HL-60 (cell line): ENCODE measurements around the gene DIS3L2.

ENCODE experiments used
- DNase-seq, 2 experiments: peaks; one replicate each; pipeline ENCODE4 v3.0.0-alpha.2; 2010 to 2020; ENCODE audit warnings: low read depth in 1 of 2, low spot score in 1 of 2
- H3K27ac ChIP-seq: fragments of 250-450 bp; sonication (Bioruptor Pico); replicated peaks from 2 replicates; pipeline ENCODE4 v1.5.1; 2020; ENCODE audit warnings: mild to moderate bottlenecking, moderate library complexity
- H3K27me3 ChIP-seq: fragments of 250-450 bp; sonication (Bioruptor Pico); 2 replicates; pipeline ENCODE4 v1.5.1; 2021; ENCODE audit warnings: mild to moderate bottlenecking, moderate library complexity; ENCODE audit not compliant: insufficient read depth, poor library complexity, severe bottlenecking
- H3K4me3 ChIP-seq: replicated peaks from 2 replicates; pipeline ENCODE4 v1.5.1; 2011; ENCODE audit warnings: mild to moderate bottlenecking, control low read depth, low read length; ENCODE audit not compliant: insufficient read depth
- CTCF ChIP-seq: IDR thresholded peaks from one replicate; pipeline ENCODE4 v1.5.1; 2011; ENCODE audit warnings: low read length, control low read depth, inconsistent platforms; ENCODE audit not compliant: insufficient read depth
- GABPA ChIP-seq: IDR thresholded peaks from 2 replicates; pipeline ENCODE4 v1.6.1; 2012; ENCODE audit warnings: low read depth
- POLR2AphosphoS5 ChIP-seq: IDR thresholded peaks from 2 replicates; pipeline ENCODE4 v1.6.1; 2012; ENCODE audit warnings: low read depth
- SPI1 ChIP-seq: IDR thresholded peaks from 2 replicates; pipeline ENCODE4 v1.6.1; 2012; ENCODE audit warnings: low read depth, mild to moderate bottlenecking, borderline replicate concordance
- TF ChIP-seq, protein P1 (sequence below): IDR thresholded peaks from 2 replicates; pipeline ENCODE4 v1.6.1; 2012; ENCODE audit warnings: low read depth; ENCODE audit not compliant: insufficient replicate concordance

Gene DIS3L2

GRCh38 chr2:232308986-232309385 is 347.5 kb downstream of the DIS3L2 start:
- no peak for TF ChIP-seq CTCF
- TF ChIP-seq GABPA = no peak
- TF ChIP-seq POLR2AphosphoS5 = no peak
- TF ChIP-seq SPI1 = no peak
- TF ChIP-seq, protein P1, sequence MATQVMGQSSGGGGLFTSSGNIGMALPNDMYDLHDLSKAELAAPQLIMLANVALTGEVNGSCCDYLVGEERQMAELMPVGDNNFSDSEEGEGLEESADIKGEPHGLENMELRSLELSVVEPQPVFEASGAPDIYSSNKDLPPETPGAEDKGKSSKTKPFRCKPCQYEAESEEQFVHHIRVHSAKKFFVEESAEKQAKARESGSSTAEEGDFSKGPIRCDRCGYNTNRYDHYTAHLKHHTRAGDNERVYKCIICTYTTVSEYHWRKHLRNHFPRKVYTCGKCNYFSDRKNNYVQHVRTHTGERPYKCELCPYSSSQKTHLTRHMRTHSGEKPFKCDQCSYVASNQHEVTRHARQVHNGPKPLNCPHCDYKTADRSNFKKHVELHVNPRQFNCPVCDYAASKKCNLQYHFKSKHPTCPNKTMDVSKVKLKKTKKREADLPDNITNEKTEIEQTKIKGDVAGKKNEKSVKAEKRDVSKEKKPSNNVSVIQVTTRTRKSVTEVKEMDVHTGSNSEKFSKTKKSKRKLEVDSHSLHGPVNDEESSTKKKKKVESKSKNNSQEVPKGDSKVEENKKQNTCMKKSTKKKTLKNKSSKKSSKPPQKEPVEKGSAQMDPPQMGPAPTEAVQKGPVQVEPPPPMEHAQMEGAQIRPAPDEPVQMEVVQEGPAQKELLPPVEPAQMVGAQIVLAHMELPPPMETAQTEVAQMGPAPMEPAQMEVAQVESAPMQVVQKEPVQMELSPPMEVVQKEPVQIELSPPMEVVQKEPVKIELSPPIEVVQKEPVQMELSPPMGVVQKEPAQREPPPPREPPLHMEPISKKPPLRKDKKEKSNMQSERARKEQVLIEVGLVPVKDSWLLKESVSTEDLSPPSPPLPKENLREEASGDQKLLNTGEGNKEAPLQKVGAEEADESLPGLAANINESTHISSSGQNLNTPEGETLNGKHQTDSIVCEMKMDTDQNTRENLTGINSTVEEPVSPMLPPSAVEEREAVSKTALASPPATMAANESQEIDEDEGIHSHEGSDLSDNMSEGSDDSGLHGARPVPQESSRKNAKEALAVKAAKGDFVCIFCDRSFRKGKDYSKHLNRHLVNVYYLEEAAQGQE = no peak
- no peak for DNase-seq
- Histone ChIP-seq H3K27ac (no peak overlapping the region), H3K4me3 (no peak overlapping the region), H3K27me3 (no peaks in the 10 kb centered on the region)

DNA sequence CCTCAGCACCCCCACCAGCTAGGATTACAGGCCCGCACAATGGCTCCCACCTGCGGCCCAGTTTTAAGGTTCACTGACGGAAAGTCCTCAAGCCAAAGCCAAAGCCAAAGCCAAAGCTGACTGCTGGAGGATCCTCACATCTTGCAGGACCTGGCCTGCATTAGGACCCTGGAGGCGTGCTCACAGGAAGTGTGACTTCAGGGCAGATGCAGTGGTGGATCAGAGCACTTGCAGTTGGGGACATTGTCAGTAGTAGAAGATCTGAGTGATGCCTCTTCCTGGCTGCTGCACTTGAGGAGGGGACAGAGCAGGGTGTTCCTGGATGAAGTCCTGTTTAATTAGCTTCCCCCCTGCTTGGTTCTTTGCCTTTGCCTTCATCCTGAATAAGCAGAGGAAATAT is 348.1 kb downstream of the DIS3L2 start:
- Histone ChIP-seq H3K27me3 (no peaks in the 10 kb centered on the region), H3K4me3 (no peak overlapping the region), H3K27ac (no peak overlapping the region)
- no peak for DNase-seq
- TF ChIP-seq POLR2AphosphoS5 (no peak), SPI1 (no peak), CTCF (no peak)
- TF ChIP-seq, protein P1 = no peak

DNA sequence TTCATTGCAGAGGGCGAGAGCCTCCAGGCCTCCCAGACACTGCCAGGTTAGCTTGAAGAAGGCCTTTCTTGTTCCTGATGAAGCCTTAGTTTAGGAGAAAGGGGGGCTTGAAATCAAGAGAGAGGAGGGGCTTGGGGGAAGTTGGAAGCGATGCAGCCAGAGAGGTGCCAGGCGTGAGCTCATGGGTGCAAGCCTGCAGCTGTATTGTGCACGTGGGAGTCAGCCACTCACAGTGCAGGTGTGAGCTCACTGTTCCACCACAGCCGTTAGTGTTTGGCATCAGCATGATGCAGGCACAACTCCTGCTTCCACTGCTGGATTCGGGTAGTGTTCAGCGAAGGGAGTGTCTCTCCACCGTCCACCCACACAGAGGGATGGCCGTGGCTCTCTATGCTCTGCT is 348.6 kb downstream of the DIS3L2 start:
- H3K27ac ChIP-seq = no peak overlapping the region
- H3K4me3 ChIP-seq = no peak overlapping the region
- no peaks in the 10 kb centered on the region for H3K27me3 ChIP-seq
- TF ChIP-seq SPI1 (no peak), POLR2AphosphoS5 (peak; percentile 45; the same call in 1 of the 2 replicates), GABPA (no peak), CTCF (no peak)
- TF ChIP-seq, protein P1 = no peak
- DNase-seq = no peak
